ENCODE results near the gene LRFN2.

LRFN2 gene

GRCh38 chr6:40532349-40533000 is 54.7 kb downstream of the LRFN2 start:
- no peak for TF ChIP-seq CTCF (conservative IDR thresholded peaks at IDR 0.05; ENCODE audit: low read depth)
- POLR2A ChIA-PET (ENCODE audit: low non-redundant PET), result no interaction called here
- no peak overlapping the region for H3K27ac ChIP-seq
- CTCF ChIA-PET, result interaction anchor here (0.9 kb wide), 1 partner anchor 16 kb away, joined by 3 read pairs; no protein-coding TSS in a partner anchor
- no peak for DNase-seq (ENCODE audit: low spot score)

- DNase-seq (ENCODE audit: low spot score), result no peak
- ChIA-PET CTCF (no interaction called here), POLR2A (ENCODE audit: low non-redundant PET) (no interaction called here)
- no peak overlapping the region for H3K27ac ChIP-seq
- no peak for TF ChIP-seq CTCF (conservative IDR thresholded peaks at IDR 0.05; ENCODE audit: low read depth)
Measured at GRCh38 chr6:40529919-40530318, 57.2 kb downstream of the LRFN2 start.

GRCh38 chr6:40529040-40529439 is 58.1 kb downstream of the LRFN2 start:
- ChIA-PET CTCF (no interaction called here), POLR2A (ENCODE audit: low non-redundant PET) (no interaction called here)
- DNase-seq (ENCODE audit: low spot score), result no peak
- H3K27ac ChIP-seq, result no peak overlapping the region
- TF ChIP-seq CTCF (conservative IDR thresholded peaks at IDR 0.05; ENCODE audit: low read depth), result no peak

GRCh38 chr6:40528051-40528450 is 59.1 kb downstream of the LRFN2 start:
- POLR2A ChIA-PET (ENCODE audit: low non-redundant PET), result no interaction called here
- TF ChIP-seq CTCF (conservative IDR thresholded peaks at IDR 0.05; ENCODE audit: low read depth), result no peak
- no peak for DNase-seq (ENCODE audit: low spot score)
- CTCF ChIA-PET, result interaction anchor here (0.6 to 0.7 kb wide), 2 partner anchors 30 to 53 kb away, joined by 3 read pairs; no protein-coding TSS in a partner anchor
- no peak overlapping the region for H3K27ac ChIP-seq

- no peak overlapping the region for H3K27ac ChIP-seq
- no peak for TF ChIP-seq CTCF (conservative IDR thresholded peaks at IDR 0.05; ENCODE audit: low read depth)
- ChIA-PET CTCF (no interaction called here), POLR2A (ENCODE audit: low non-redundant PET) (no interaction called here)
- DNase-seq (ENCODE audit: low spot score), result no peak
Measured at GRCh38 chr6:40526036-40526435, 61.1 kb downstream of the LRFN2 start.

GRCh38 chr6:40524797-40525585 is 62.2 kb downstream of the LRFN2 start:
- ChIA-PET POLR2A (ENCODE audit: low non-redundant PET) (no interaction called here), CTCF (no interaction called here)
- DNase-seq (ENCODE audit: low spot score), result no peak
- TF ChIP-seq CTCF (conservative IDR thresholded peaks at IDR 0.05; ENCODE audit: low read depth), result no peak
- H3K27ac ChIP-seq, result no peak overlapping the region
